Spleen (tissue), 11 donors: Measurements from ENCODE around the gene SNX21. TPM values are rescaled to one million over a fixed set of nuclear protein-coding genes. Genes with fewer than 3 reads are reported as not detected.

Experiments
- DNase-seq: peaks from one replicate; pipeline ENCODE4 v3.0.0-alpha.2; 2020
- H3K27ac ChIP-seq, 8 donors: fragments of 200-600 bp; sonication (generic) in 7 of 8; 1 replicate in 4 of 8; 2 replicates in 4 of 8; pipeline versions ENCODE4 v1.5.0 to v1.8.0; 2016 to 2021; ENCODE audit warnings: inconsistent platforms in 4 of 8, mild to moderate bottlenecking in 4 of 8, moderate library complexity in 1 of 8
- H3K27me3 ChIP-seq, 7 donors: fragments of 200-600 bp; sonication (generic) in 6 of 7; replicated peaks in 1 of 7; 1 replicate in 4 of 7; 2 replicates in 3 of 7; pipeline versions ENCODE4 v1.5.0 to v1.8.0; 2016 to 2021; ENCODE audit warnings: inconsistent platforms in 3 of 7, mild to moderate bottlenecking in 1 of 7
- H3K36me3 ChIP-seq, 6 donors: fragments of 200-600 bp; sonication (generic) in 5 of 6; 1 replicate in 4 of 6; 2 replicates in 2 of 6; pipeline versions ENCODE4 v1.5.0 to v1.8.0; 2016 to 2021; ENCODE audit warnings: inconsistent platforms in 2 of 6
- H3K4me1 ChIP-seq, 6 donors: fragments of 200-600 bp; sonication (generic) in 5 of 6; 1 replicate in 3 of 6; 2 replicates in 3 of 6; pipeline versions ENCODE4 v1.5.0 to v1.8.0; 2016 to 2021; ENCODE audit warnings: inconsistent platforms in 3 of 6
- H3K4me3 ChIP-seq, 8 donors: fragments of 200-600 bp; sonication (generic) in 7 of 8; 1 replicate in 4 of 8; 2 replicates in 4 of 8; pipeline versions ENCODE4 v1.5.0 to v1.8.0; 2016 to 2021; ENCODE audit warnings: inconsistent platforms in 4 of 8, mild to moderate bottlenecking in 4 of 8, moderate library complexity in 2 of 8
- H3K9me3 ChIP-seq, 8 donors: fragments of 200-600 bp; sonication (generic) in 7 of 8; 1 replicate in 4 of 8; 2 replicates in 4 of 8; pipeline versions ENCODE4 v1.5.0 to v1.8.0; 2016 to 2021; ENCODE audit warnings: inconsistent platforms in 4 of 8
- CTCF ChIP-seq, 11 experiments: fragments of 200-600 bp in 7 of 11; fragments of 450-650 bp in 4 of 11; sonication (generic) in 4 of 11; IDR thresholded peaks in 8 of 11; conservative IDR thresholded peaks in 3 of 11; 1 replicate in 7 of 11; 2 replicates in 4 of 11; pipeline versions ENCODE4 v1.4.0 to v1.8.0; 2016 to 2021; ENCODE audit warnings: antibody characterized with exemption in 11 of 11, inconsistent platforms in 4 of 11, mild to moderate bottlenecking in 1 of 11
- POLR2A ChIP-seq, 3 donors: fragments of 450-650 bp; IDR thresholded peaks; one replicate each; pipeline ENCODE4 v1.5.1; 2017; ENCODE audit warnings: antibody characterized with exemption in 3 of 3, mild to moderate bottlenecking in 1 of 3
- POLR2AphosphoS5 ChIP-seq, 3 donors: sonication (generic); formaldehyde crosslinking; IDR thresholded peaks; one replicate each; pipeline ENCODE4 v1.5.1; 2017; ENCODE audit warnings: antibody characterized with exemption in 3 of 3
- WGBS, 5 donors: extraction: QIAGEN DNeasy Blood & Tissue Kit in 3 of 5; methylation state at CpG; one replicate each; pipeline versions ENCODE4 v1.1.5 to v1.1.7; 2013 to 2018; 5-methylcytosine and 5-hydroxymethylcytosine counted together
- intact Hi-C: fragments of 100-400 bp; cut with DNase I; formaldehyde crosslinking; loops from one replicate; pipeline ENCODE4 v1.15.0; 2023; ENCODE audit warnings: low total_unique reads
- polyA plus RNA-seq, 3 donors: library from polyadenylated mRNA; stranded (reverse); fragments of 200-250 nt; gene quantifications; one replicate each; pipeline ENCODE4 v1.2.1, GENCODE V29; 2013
- total RNA-seq, 7 donors: library from RNA; depleted of rRNA in 3 of 7; stranded (reverse); fragments of >200 nt in 3 of 7; fragmentation: NEBNext Ultra II Directional in 4 of 7; extraction: Animal tissue kit (Norgen Biotek cat#: 25700) in 4 of 7; gene quantifications; one replicate each; pipeline versions ENCODE4 v1.1.0 to v1.2.1, GENCODE V29; 2016 to 2021
- donor health status: healthy with polysubstance abuse.
- donor health status: DM: no; HTN: no; CAD: no; lungs with moderate emphysema.
- donor health status: DM: no; HTN: no; CAD: no.
- donor health status: Bipolar disorder and iron deficiency.
- donor health status: healthy.
- donor health status: DM: no; HTN: no; CAD: no.
- donor health status: DM: yes; HTN: yes; CAD: no.

Gene SNX21
- total and polyA plus RNA-seq, 10 donors = 6.3 to 32.4 (median 17.2) TPM

GRCh38 chr20:45848421-45848820 lies 14.8 kb downstream of the SNX21 start:
- H3K4me3 ChIP-seq = no peak overlapping the region
- H3K4me1 ChIP-seq = peaks cover 0 to 22% (median under 1%) of the 10 kb centered on the region in 6 donors
- intact Hi-C loops = no loop called here
- 94 to 100% (median 96%) methylated on average over 5 to 8 of the region's 8 CpGs for WGBS, 5 donors
- TF ChIP-seq POLR2AphosphoS5 (IDR thresholded peaks at IDR 0.05) (peak in 2 of 3 donors; percentile 23 to 44), CTCF (IDR thresholded peaks at IDR 0.05 in 8 of 11, conservative IDR thresholded peaks at IDR 0.05 in 3 of 11) (no peak)
- DNase-seq = no peak
- H3K27me3 ChIP-seq = no peaks in the 10 kb centered on the region
- H3K27ac ChIP-seq = no peak overlapping the region
- H3K36me3 ChIP-seq = peaks cover 0 to 100% (median 68%) of the 10 kb centered on the region in 6 donors
- no peaks in the 10 kb centered on the region for H3K9me3 ChIP-seq

- peaks cover 0 to 100% (median 65%) of the 10 kb centered on the region in 6 donors for H3K36me3 ChIP-seq
- no peak overlapping the region for H3K4me3 ChIP-seq
- 93 to 97% (median 95%) methylated on average over 8 of the region's 8 CpGs for WGBS, 5 donors
- H3K27me3 ChIP-seq = no peaks in the 10 kb centered on the region
- peaks cover 0 to 26% (median 2%) of the 10 kb centered on the region in 6 donors for H3K4me1 ChIP-seq
- H3K9me3 ChIP-seq = no peaks in the 10 kb centered on the region
- no peak overlapping the region for H3K27ac ChIP-seq
- no peak for DNase-seq
- intact Hi-C loops = no loop called here
- TF ChIP-seq POLR2A (IDR thresholded peaks at IDR 0.05) (no peak), CTCF (IDR thresholded peaks at IDR 0.05 in 8 of 11, conservative IDR thresholded peaks at IDR 0.05 in 3 of 11) (no peak), POLR2AphosphoS5 (IDR thresholded peaks at IDR 0.05) (no peak)
Observed at GRCh38 chr20:45848969-45849582, 15.5 kb downstream of the SNX21 start.

- no peak for DNase-seq
- 85 to 100% (median 96%) methylated on average over 2 of the region's 2 CpGs for WGBS, 5 donors
- no peaks in the 10 kb centered on the region for H3K27me3 ChIP-seq
- TF ChIP-seq POLR2AphosphoS5 (IDR thresholded peaks at IDR 0.05) (no peak), CTCF (IDR thresholded peaks at IDR 0.05 in 8 of 11, conservative IDR thresholded peaks at IDR 0.05 in 3 of 11) (no peak), POLR2A (IDR thresholded peaks at IDR 0.05) (no peak)
- H3K9me3 ChIP-seq = no peaks in the 10 kb centered on the region
- peaks cover 0 to 100% (median 56%) of the 10 kb centered on the region in 6 donors for H3K36me3 ChIP-seq
- peaks cover 6 to 37% (median 12%) of the 10 kb centered on the region in 6 donors for H3K4me1 ChIP-seq
- intact Hi-C loops = no loop called here
- H3K4me3 ChIP-seq = no peak overlapping the region
- H3K27ac ChIP-seq = no peak overlapping the region
Observed at GRCh38 chr20:45850238-45850637, 16.6 kb downstream of the SNX21 start.

GRCh38 chr20:45850926-45851325 lies 17.3 kb downstream of the SNX21 start:
- no peak for TF ChIP-seq CTCF (IDR thresholded peaks at IDR 0.05 in 8 of 11, conservative IDR thresholded peaks at IDR 0.05 in 3 of 11)
- TF ChIP-seq POLR2AphosphoS5 (IDR thresholded peaks at IDR 0.05) = no peak
- Histone ChIP-seq H3K9me3 (no peaks in the 10 kb centered on the region), H3K4me1 (peaks cover 13 to 44% (median 18%) of the 10 kb centered on the region in 6 donors), H3K36me3 (peaks cover 0 to 95% (median 49%) of the 10 kb centered on the region in 6 donors), H3K27ac (no peak overlapping the region), H3K27me3 (no peaks in the 10 kb centered on the region), H3K4me3 (no peak overlapping the region)
- 65 to 100% (median 91%) methylated on average over 1 of the region's 1 CpG for WGBS, 5 donors
- intact Hi-C loops = no loop called here
- DNase-seq = no peak
